HG03571 (cell line): Measurements from ENCODE around the gene TBX21.

Experiments used
- ATAC-seq: cut with Tn5 transposase; IDR thresholded peaks from one replicate; pipeline ENCODE4 v1.9.1; 2021; ENCODE audit not compliant: unreplicated experiment

TBX21 gene, protein sequence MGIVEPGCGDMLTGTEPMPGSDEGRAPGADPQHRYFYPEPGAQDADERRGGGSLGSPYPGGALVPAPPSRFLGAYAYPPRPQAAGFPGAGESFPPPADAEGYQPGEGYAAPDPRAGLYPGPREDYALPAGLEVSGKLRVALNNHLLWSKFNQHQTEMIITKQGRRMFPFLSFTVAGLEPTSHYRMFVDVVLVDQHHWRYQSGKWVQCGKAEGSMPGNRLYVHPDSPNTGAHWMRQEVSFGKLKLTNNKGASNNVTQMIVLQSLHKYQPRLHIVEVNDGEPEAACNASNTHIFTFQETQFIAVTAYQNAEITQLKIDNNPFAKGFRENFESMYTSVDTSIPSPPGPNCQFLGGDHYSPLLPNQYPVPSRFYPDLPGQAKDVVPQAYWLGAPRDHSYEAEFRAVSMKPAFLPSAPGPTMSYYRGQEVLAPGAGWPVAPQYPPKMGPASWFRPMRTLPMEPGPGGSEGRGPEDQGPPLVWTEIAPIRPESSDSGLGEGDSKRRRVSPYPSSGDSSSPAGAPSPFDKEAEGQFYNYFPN

GRCh38 chr17:47733047-47733673 is at the start of gene TBX21:
Gene TBX21 (plus strand): TSS chr17:47733236. CDS start chr17:47733455, 219 bp downstream.
- peak; percentile 45 for ATAC-seq

- ATAC-seq, result no peak
Observed at GRCh38 chr17:47684025-47684424, 49.0 kb upstream of the TBX21 start.

- no peak for ATAC-seq
Observed at GRCh38 chr17:47684535-47685193, 48.4 kb upstream of the TBX21 start.

DNA sequence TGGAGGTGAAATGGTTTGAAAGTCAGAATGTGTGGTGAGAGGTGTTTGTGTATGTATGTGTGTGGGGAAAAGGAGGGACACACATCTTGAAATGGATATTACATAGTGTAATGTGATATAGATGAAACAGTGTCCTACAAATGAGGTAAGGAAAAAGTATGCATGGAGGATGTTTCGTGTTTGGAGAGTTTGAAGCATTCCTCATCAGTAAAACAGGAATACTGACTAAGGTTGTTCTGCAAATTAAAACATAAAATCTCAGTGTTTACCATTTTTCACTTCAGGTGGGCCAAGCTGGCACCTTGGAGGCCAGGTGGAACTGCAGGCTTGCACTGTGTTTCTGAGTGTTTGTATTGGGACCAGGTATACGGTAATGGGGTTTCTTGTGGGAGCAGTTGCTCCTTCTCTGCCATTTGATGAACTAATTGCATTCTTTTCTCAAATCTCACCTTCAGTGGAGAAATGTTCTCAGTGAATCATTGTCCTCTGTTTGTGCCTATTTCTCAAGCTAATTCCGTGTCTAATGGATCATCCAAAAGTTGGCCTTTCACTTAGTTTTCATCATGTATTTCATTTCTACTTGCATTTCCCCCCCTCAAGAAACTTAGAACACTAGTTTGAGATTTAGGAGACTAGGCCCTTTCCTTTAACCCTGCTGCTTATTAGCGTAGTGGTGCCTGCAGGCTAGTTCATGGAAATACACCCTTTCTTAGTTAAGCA is 47.3 kb upstream of the TBX21 start:
- no peak for ATAC-seq

DNA sequence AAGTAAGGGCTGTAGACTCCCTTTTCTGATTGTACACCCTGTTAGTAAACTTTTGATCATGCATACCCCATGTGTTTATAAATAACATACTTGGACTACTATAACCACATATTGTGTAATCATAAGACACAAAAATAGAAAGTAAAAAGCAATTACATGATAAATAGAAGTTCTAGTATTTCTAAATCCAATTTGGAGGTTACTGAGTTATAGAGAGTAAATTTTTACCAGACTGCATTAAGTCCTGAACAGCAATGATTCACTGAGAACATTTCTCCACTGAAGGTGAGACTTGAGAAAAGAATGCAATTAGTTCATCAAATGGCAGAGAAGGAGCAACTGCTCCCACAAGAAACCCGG is 46.8 kb upstream of the TBX21 start:
- ATAC-seq, result no peak

GRCh38 chr17:47686664-47687327 is 46.2 kb upstream of the TBX21 start:
- no peak for ATAC-seq

DNA sequence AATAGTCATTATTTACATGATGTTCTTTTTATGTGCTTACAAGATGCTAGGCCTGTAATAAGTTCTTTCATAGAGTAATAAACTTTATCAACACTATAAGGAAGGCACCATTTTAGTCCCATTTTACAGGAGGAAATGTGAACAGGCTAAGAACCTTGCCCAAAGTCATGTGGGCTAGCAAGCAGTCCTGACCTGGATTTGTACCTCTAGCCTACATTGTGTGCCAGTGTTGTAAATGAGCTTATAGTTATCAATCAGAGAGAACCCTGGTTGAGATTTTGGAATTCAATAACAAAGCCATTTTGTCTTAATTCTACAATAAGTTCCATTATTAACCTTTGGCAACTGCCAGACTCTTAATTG is 45.7 kb upstream of the TBX21 start:
- no peak for ATAC-seq

DNA sequence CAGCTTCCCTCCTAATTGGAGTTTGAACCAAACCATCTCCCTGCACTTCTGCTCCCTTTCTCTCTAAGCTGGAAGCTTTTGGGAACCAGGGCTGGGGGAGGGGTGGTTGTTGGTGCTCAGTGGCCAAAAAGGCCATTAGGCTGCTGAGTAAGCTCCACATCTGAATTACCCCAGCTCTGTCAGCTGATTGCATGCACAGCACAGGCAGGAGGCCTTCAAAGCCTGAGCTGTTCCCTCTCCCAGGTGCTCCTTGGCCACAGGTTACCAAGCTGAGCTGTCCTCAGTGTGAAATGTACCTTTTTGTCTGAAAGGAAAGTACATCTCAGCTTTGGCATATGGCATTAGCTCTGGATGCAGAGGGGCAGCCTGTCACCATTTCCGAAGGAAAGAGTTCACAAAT is 45.3 kb upstream of the TBX21 start:
- ATAC-seq, result no peak

- ATAC-seq, result no peak
Observed at GRCh38 chr17:47690121-47690520, 42.9 kb upstream of the TBX21 start.

GRCh38 chr17:47692137-47692894 is 40.7 kb upstream of the TBX21 start:
- no peak for ATAC-seq

DNA sequence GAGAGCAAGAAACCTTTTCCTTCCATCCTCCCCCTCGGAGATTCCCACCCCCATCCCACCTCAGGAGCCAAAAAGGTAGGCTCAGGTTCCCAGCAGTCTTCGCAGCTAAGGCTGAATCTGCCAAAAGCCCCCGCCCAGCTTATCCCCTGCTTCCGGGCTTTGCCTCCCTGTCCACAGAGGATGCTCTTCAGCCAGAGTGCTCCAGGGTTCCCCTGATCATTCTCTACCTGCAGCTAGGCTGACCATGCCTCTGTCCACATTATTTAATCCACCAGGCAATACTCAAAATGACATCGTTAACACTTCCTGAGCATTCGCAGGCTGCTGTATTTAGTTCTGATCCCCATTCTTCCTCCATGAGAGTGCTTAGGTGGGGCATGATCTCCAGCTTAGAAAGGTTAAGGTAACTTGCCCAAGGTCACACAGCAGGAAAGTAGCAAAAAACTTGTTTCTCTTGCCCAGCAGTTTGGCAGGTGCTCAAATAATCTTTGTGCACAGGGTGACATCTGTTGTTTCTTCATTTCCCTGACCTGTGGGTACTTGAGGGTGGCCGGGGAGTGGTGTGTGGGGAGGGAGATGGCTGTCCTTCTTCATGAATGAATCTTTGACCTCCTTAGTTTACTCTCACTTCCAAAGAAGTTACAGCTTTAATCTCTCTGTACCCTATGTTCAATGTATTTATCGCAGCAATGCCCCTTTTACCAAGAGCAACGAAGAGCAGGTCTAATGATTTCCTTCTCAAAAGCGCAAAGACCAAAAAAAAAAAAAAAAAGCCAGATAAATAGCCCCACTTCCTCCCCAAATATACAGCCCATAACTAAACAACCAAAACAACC is 39.9 kb upstream of the TBX21 start:
- no peak for ATAC-seq

- no peak for ATAC-seq
Observed at GRCh38 chr17:47693731-47694580, 39.1 kb upstream of the TBX21 start, which contains the start of gene TBKBP1. Gene TBKBP1 (plus strand): TSS chr17:47694161. CDS start chr17:47696113, 1,952 bp downstream.

GRCh38 chr17:47694581-47695428 is 38.2 kb upstream of the TBX21 start:
- ATAC-seq, result no peak

DNA sequence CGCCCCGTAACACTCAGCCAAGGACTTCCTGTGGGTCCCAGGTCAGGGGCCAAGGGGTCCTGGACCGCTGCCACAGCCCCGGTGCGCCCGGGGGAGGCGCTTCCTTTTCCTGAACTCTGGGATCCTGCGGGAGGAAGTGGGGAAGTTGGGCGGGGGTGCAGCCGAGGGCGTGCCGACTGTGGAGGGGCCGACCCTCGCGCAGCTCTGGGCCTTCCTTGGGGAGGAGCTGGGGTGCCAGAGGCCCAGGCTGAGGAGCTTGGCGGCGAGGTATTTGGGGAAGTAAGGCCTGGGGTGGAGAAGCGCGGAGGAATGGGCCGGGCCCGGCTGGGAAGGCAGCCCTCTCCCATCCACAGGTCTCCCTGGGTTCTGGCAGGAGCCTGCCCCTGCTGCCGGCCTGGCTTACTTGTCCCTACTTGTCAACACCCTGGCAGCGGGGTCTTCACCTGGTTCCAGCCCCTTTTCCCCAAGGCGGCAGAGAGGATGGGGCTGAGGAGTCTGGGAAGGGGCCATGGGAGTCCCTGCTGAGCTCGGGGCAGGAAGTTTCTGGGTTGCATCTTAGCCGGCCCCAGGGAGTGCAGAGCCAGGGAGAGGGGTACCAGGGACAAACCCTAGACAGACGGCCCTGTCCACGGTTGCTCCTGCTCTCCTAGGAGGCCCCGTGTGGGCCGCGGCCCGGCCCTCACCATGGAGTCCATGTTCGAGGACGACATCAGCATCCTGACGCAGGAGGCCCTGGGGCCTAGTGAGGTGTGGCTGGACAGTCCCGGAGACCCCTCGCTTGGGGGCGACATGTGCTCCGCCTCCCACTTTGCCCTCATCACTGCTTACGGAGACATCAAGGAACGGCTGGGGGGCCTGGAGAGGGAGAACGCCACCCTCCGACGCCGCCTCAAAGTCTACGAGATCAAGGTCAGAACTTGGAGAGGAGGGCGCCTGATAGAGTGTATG is 37.3 kb upstream of the TBX21 start:
- no peak for ATAC-seq

DNA sequence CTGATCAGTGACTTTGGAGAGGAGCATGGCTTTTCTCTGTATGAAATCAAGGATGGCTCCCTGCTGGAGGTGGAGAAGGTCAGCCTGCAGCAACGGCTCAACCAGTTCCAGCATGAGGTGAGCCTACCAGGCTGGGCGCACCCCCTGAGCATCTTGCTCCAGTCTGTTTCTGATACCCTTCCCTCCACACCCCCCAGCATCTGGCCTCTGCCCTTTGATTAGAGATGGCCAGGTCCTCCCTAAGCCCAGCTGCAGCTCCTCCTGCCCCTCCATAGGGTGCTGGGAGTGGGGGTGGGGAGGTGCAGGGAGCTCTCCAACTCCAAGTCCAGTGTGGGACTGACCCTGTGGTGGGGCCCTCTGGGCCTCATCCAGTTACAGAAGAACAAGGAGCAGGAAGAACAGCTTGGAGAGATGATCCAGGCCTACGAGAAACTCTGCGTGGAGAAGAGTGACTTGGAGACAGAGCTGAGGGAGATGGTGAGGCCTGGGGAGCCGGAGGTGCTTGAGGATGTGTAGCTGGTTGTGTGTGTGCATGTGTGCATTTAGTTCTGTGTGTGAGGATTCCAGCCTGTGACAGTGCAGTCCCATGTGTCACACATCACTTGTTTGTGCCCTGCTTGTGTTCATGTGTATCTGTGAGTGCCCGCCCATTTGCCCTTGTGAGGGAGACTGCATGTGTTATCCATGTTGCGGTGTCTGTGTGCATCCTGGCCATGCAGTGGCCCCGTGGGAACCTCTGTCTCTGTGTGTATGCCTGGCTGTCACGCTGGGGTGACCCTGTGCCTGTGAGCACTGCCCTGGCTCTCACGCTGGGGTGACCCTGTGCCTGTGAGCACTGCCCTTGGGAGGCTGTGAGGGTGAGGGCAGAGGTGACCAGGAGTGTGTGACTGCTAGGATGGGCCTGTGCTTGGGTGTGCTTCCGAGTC is 36.1 kb upstream of the TBX21 start:
- no peak for ATAC-seq
